ENCODE measurements around the gene DOK1. TPM values are rescaled to one million over a fixed set of nuclear protein-coding genes. Genes with fewer than 3 reads are reported as not detected.

Gene DOK1
- polyA plus RNA-seq, 1 donor (not counting 4 experiments of a cell fraction or from before 2014, with no cell fraction given): 0.97 TPM

GRCh38 chr2:74514368-74515270 lies 39.9 kb upstream of the DOK1 start, which contains the start of gene TLX2:
TLX2 (plus strand) TSS chr2:74514450; CDS start chr2:74514807, 357 bp downstream.
- no peaks in the 10 kb centered on the region for H4K20me1 ChIP-seq (ENCODE audit: control insufficient read depth, extremely low read depth, insufficient read depth, low read length)
- H3K9me3 ChIP-seq (ENCODE audit: control insufficient read depth, low read depth, low read length): no peaks in the 10 kb centered on the region
- no peak within 1 kb of the TSS for H3K27ac ChIP-seq (ENCODE audit: control insufficient read depth, insufficient read depth, low read length)
- H3K4me3 ChIP-seq (ENCODE audit: control insufficient read depth in 2 of 3, extremely low read depth in 1 of 3, insufficient read depth in 2 of 3, low read depth in 1 of 3, low read length in 3 of 3): no peak within 1 kb of the TSS
- TF ChIP-seq CTCF (optimal IDR thresholded peaks at IDR 0.05 in 1 of 3, IDR thresholded peaks at IDR 0.05 in 1 of 3, conservative IDR thresholded peaks at IDR 0.05 in 1 of 3; ENCODE audit: extremely low read depth in 1 of 3, insufficient read depth in 2 of 3, low read length in 3 of 3) (no peak), EZH2 (IDR thresholded peaks at IDR 0.05; ENCODE audit: low read length) (no peak)
- FAIRE-seq (no peak), DNase-seq (ENCODE audit: low read depth, low spot score) (no peak)
- no peak within 1 kb of the TSS for H2AFZ ChIP-seq (ENCODE audit: control insufficient read depth, low read length)
- H3K27me3 ChIP-seq (ENCODE audit: control insufficient read depth, extremely low read depth, insufficient read depth, low read length): peaks cover 62% of the 10 kb centered on the region
- H3K9ac ChIP-seq (ENCODE audit: control insufficient read depth, extremely low read depth, insufficient read depth, low read length): no peak within 1 kb of the TSS
- peak within 1 kb of the TSS; percentile 12 for H3K4me2 ChIP-seq (ENCODE audit: control insufficient read depth, extremely low read depth, insufficient read depth, low read depth, low read length)
- dilution Hi-C loops (cut with MboI; ENCODE audit: extremely low pct_ligation_motif_present, low sequenced_read_pairs): no loop called here
- H3K36me3 ChIP-seq (ENCODE audit: control insufficient read depth in 2 of 2, extremely low read depth in 1 of 2, insufficient read depth in 2 of 2, low read length in 2 of 2): no peaks in the 10 kb centered on the region
- no peaks in the 10 kb centered on the region for H3K79me2 ChIP-seq (ENCODE audit: control insufficient read depth, insufficient read depth, low read length)
- peaks cover 6% of the 10 kb centered on the region for H3K4me1 ChIP-seq (ENCODE audit: control insufficient read depth, extremely low read depth, insufficient read depth, low read length)
- H3K9me1 ChIP-seq (ENCODE audit: control insufficient read depth, extremely low read depth, insufficient read depth, low read length): no peaks in the 10 kb centered on the region

- H3K9ac ChIP-seq (ENCODE audit: control insufficient read depth, extremely low read depth, insufficient read depth, low read length): no peak overlapping the region
- H3K79me2 ChIP-seq (ENCODE audit: control insufficient read depth, insufficient read depth, low read length): no peaks in the 10 kb centered on the region
- dilution Hi-C loops (cut with MboI; ENCODE audit: extremely low pct_ligation_motif_present, low sequenced_read_pairs): no loop called here
- peaks cover 62% of the 10 kb centered on the region for H3K27me3 ChIP-seq (ENCODE audit: control insufficient read depth, extremely low read depth, insufficient read depth, low read length)
- no peak overlapping the region for H3K4me3 ChIP-seq (ENCODE audit: control insufficient read depth in 2 of 3, extremely low read depth in 1 of 3, insufficient read depth in 2 of 3, low read depth in 1 of 3, low read length in 3 of 3)
- FAIRE-seq (no peak), DNase-seq (ENCODE audit: low read depth, low spot score) (no peak)
- no peak overlapping the region for H3K27ac ChIP-seq (ENCODE audit: control insufficient read depth, insufficient read depth, low read length)
- no peaks in the 10 kb centered on the region for H4K20me1 ChIP-seq (ENCODE audit: control insufficient read depth, extremely low read depth, insufficient read depth, low read length)
- no peaks in the 10 kb centered on the region for H3K36me3 ChIP-seq (ENCODE audit: control insufficient read depth in 2 of 2, extremely low read depth in 1 of 2, insufficient read depth in 2 of 2, low read length in 2 of 2)
- H3K4me1 ChIP-seq (ENCODE audit: control insufficient read depth, extremely low read depth, insufficient read depth, low read length): peaks cover 6% of the 10 kb centered on the region
- no peak overlapping the region for H2AFZ ChIP-seq (ENCODE audit: control insufficient read depth, low read length)
- TF ChIP-seq EZH2 (IDR thresholded peaks at IDR 0.05; ENCODE audit: low read length) (peak; percentile 83), CTCF (optimal IDR thresholded peaks at IDR 0.05 in 1 of 3, IDR thresholded peaks at IDR 0.05 in 1 of 3, conservative IDR thresholded peaks at IDR 0.05 in 1 of 3; ENCODE audit: extremely low read depth in 1 of 3, insufficient read depth in 2 of 3, low read length in 3 of 3) (no peak)
- H3K9me1 ChIP-seq (ENCODE audit: control insufficient read depth, extremely low read depth, insufficient read depth, low read length): no peaks in the 10 kb centered on the region
- H3K9me3 ChIP-seq (ENCODE audit: control insufficient read depth, low read depth, low read length): no peaks in the 10 kb centered on the region
- no peak overlapping the region for H3K4me2 ChIP-seq (ENCODE audit: control insufficient read depth, extremely low read depth, insufficient read depth, low read depth, low read length)
These were observed 39.1 kb upstream of the DOK1 start for GRCh38 chr2:74515271-74515980.
